Keratinocyte (primary cell): ENCODE measurements around the gene PNPLA8.

Source experiments
- EZH2 ChIP-seq: IDR thresholded peaks from one replicate; pipeline ENCODE4 v1.6.1; 2012; ENCODE audit warnings: inconsistent platforms, mild to moderate bottlenecking, low read length, moderate library complexity
- TF ChIP-seq, protein P1 (sequence below), 3 experiments: IDR thresholded peaks in 1 of 3; conservative IDR thresholded peaks in 1 of 3; optimal IDR thresholded peaks in 1 of 3; 2 replicates in 2 of 3; 3 replicates in 1 of 3; pipeline versions ENCODE3 to v1.5.1; 2011; ENCODE audit warnings: low read length in 3 of 3, mild to moderate bottlenecking in 3 of 3, moderate library complexity in 2 of 3, control low read depth in 1 of 3, inconsistent platforms in 1 of 3; ENCODE audit not compliant: insufficient read depth in 2 of 3; ENCODE audit errors: extremely low read depth in 1 of 3

DNA sequence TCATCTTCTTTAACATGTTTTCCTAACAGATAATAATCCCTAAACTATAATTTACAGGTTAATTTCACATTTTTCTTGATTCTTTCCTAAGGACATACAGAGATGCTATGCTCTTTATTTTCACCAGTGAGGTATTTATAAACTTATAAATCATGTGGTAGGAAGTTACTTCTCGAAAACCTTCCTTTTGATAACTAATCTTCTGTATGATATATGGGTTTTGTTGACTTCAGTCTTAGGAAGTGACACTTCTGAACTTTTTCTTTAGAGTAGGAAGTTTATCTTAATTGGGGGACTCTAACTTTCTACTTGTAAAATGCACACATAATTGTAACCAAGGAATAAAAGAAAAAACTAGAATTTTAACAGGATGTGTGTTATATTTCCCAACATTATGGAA lies 9.8 kb upstream of the PNPLA8 start:
- TF ChIP-seq, protein P1, sequence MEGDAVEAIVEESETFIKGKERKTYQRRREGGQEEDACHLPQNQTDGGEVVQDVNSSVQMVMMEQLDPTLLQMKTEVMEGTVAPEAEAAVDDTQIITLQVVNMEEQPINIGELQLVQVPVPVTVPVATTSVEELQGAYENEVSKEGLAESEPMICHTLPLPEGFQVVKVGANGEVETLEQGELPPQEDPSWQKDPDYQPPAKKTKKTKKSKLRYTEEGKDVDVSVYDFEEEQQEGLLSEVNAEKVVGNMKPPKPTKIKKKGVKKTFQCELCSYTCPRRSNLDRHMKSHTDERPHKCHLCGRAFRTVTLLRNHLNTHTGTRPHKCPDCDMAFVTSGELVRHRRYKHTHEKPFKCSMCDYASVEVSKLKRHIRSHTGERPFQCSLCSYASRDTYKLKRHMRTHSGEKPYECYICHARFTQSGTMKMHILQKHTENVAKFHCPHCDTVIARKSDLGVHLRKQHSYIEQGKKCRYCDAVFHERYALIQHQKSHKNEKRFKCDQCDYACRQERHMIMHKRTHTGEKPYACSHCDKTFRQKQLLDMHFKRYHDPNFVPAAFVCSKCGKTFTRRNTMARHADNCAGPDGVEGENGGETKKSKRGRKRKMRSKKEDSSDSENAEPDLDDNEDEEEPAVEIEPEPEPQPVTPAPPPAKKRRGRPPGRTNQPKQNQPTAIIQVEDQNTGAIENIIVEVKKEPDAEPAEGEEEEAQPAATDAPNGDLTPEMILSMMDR (optimal IDR thresholded peaks at IDR 0.05 in 1 of 3, IDR thresholded peaks at IDR 0.05 in 1 of 3, conservative IDR thresholded peaks at IDR 0.05 in 1 of 3; ENCODE audit: extremely low read depth in 1 of 3, insufficient read depth in 2 of 3, low read length in 3 of 3) = no peak
- no peak for TF ChIP-seq EZH2
